Measurements from ENCODE around the gene AP2B1. TPM values are rescaled to one million over a fixed set of nuclear protein-coding genes. Genes with fewer than 3 reads are reported as not detected.

AP2B1 gene
- total and polyA plus RNA-seq, 12 donors = 23.4 to 167 (median 78.2) TPM

GRCh38 chr17:35764123-35764991 lies 177.2 kb downstream of the AP2B1 start:
- no peaks in the 10 kb centered on the region for H3K36me3 ChIP-seq (replicated peaks in 1 of 2)
- no peak for TF ChIP-seq POLR2A (IDR thresholded peaks at IDR 0.05)
- peak; percentile 74 to 99 (median 91) for TF ChIP-seq CTCF (IDR thresholded peaks at IDR 0.05)
- whole genome bisulfite sequencing, 4 donors = 4 to 19% (median 8%) methylated on average over 21 to 75 of the region's 75 CpGs
- intact Hi-C loops (cut with DNase I) = loop anchor here in 1 of 2 donors (2.0 kb wide), 1 partner anchor 40 kb away; no protein-coding TSS in a partner anchor
- peak overlapping the region in 2 of 5 donors; percentile 54 to 55 for H3K27ac ChIP-seq
- peak; percentile 87 to 93 (median 90) for DNase-seq
- peaks cover 5 to 11% of the 10 kb centered on the region in 2 donors for H3K4me1 ChIP-seq (replicated peaks in 1 of 2)
- no peaks in the 10 kb centered on the region for H3K9me3 ChIP-seq (replicated peaks in 1 of 3)
- H3K27me3 ChIP-seq = no peaks in the 10 kb centered on the region
- peak overlapping the region in 2 of 4 donors; percentile 18 to 60 for H3K4me3 ChIP-seq

- Histone ChIP-seq H3K4me3 (no peak overlapping the region), H3K9me3 (replicated peaks in 1 of 3) (no peaks in the 10 kb centered on the region), H3K27ac (no peak overlapping the region), H3K27me3 (no peaks in the 10 kb centered on the region), H3K36me3 (replicated peaks in 1 of 2) (no peaks in the 10 kb centered on the region), H3K4me1 (replicated peaks in 1 of 2) (peaks cover 5 to 11% of the 10 kb centered on the region in 2 donors)
- intact Hi-C loops (cut with DNase I) = loop anchor here (2.0 to 5.0 kb wide), 2 partner anchors 40 to 42 kb away; partner anchors contain the start of gene TAF15 (in 1 of the 2)
- no peak for TF ChIP-seq POLR2A (IDR thresholded peaks at IDR 0.05)
- 59 to 82% (median 72%) methylated on average over 9 to 11 of the region's 11 CpGs for WGBS, 4 donors
- no peak for DNase-seq
Measured at GRCh38 chr17:35765086-35765710, 178.1 kb downstream of the AP2B1 start.

GRCh38 chr17:35765756-35766488 lies 178.8 kb downstream of the AP2B1 start:
- Histone ChIP-seq H3K27me3 (no peaks in the 10 kb centered on the region), H3K4me3 (no peak overlapping the region), H3K27ac (no peak overlapping the region), H3K9me3 (replicated peaks in 1 of 3) (no peaks in the 10 kb centered on the region), H3K4me1 (replicated peaks in 1 of 2) (peaks cover 5 to 11% of the 10 kb centered on the region in 2 donors), H3K36me3 (replicated peaks in 1 of 2) (no peaks in the 10 kb centered on the region)
- intact Hi-C loops (cut with DNase I) = loop anchor here (2.0 to 5.0 kb wide), 2 partner anchors 39 to 41 kb away; partner anchors contain the start of gene TAF15 (in 1 of the 2)
- TF ChIP-seq CTCF (IDR thresholded peaks at IDR 0.05) (no peak), POLR2A (IDR thresholded peaks at IDR 0.05) (no peak)
- no peak for DNase-seq
- WGBS, 4 donors = 65 to 78% (median 76%) methylated on average over 7 to 8 of the region's 8 CpGs

GRCh38 chr17:35766489-35766877 lies 179.4 kb downstream of the AP2B1 start:
- Histone ChIP-seq H3K36me3 (replicated peaks in 1 of 2) (no peaks in the 10 kb centered on the region), H3K27ac (no peak overlapping the region), H3K4me1 (replicated peaks in 1 of 2) (peaks cover 5 to 11% of the 10 kb centered on the region in 2 donors), H3K4me3 (no peak overlapping the region), H3K27me3 (no peaks in the 10 kb centered on the region), H3K9me3 (replicated peaks in 1 of 3) (no peaks in the 10 kb centered on the region)
- intact Hi-C loops (cut with DNase I) = loop anchor here in 1 of 2 donors (5.0 kb wide), 1 partner anchor 41 kb away; the partner anchor contains the start of gene TAF15
- 65 to 84% (median 81%) methylated on average over 13 to 24 of the region's 24 CpGs for WGBS, 4 donors
- TF ChIP-seq POLR2A (IDR thresholded peaks at IDR 0.05) (no peak), CTCF (IDR thresholded peaks at IDR 0.05) (no peak)
- no peak for DNase-seq

Measured in adrenal gland (tissue), 12 donors.